Keratinocyte (primary cell): ENCODE data around the gene WDR82. TPM values are rescaled to one million over a fixed set of nuclear protein-coding genes. Genes with fewer than 3 reads are reported as not detected.

Source experiments
- DNase-seq: peaks from one replicate; pipeline ENCODE4 v3.0.0-alpha.2; 2011; ENCODE audit warnings: low read depth, missing footprints, low spot score
- FAIRE-seq: peaks from 2 replicates; lab custom pipeline; 2011; peaks lifted over from hg19 to GRCh38; lab: Jason Lieb, UNC
- H2AFZ ChIP-seq: 2 replicates; pipeline ENCODE4 v1.6.0; 2012; ENCODE audit warnings: low read length, control low read depth, inconsistent platforms; ENCODE audit not compliant: control insufficient read depth
- H3K27ac ChIP-seq: 2 replicates; pipeline ENCODE4 v1.5.1; 2011; ENCODE audit warnings: low read length; ENCODE audit not compliant: control insufficient read depth, insufficient read depth
- H3K27me3 ChIP-seq: 3 replicates; pipeline ENCODE4 v1.6.0; 2011; ENCODE audit warnings: low read length; ENCODE audit not compliant: control insufficient read depth, insufficient read depth; ENCODE audit errors: extremely low read depth
- H3K36me3 ChIP-seq, 2 experiments: 2 replicates in 1 of 2; 3 replicates in 1 of 2; pipeline ENCODE4 v1.5.1; 2011; ENCODE audit warnings: low read length in 2 of 2, mild to moderate bottlenecking in 1 of 2; ENCODE audit not compliant: control insufficient read depth in 2 of 2, insufficient read depth in 2 of 2; ENCODE audit errors: extremely low read depth in 1 of 2
- H3K4me1 ChIP-seq: 3 replicates; pipeline ENCODE4 v1.5.1; 2011; ENCODE audit warnings: low read length; ENCODE audit not compliant: control insufficient read depth, insufficient read depth; ENCODE audit errors: extremely low read depth
- H3K4me2 ChIP-seq: 3 replicates; pipeline ENCODE4 v1.6.0; 2011; ENCODE audit warnings: low read depth, low read length; ENCODE audit not compliant: control insufficient read depth, insufficient read depth; ENCODE audit errors: extremely low read depth
- H3K4me3 ChIP-seq, 3 experiments: fragments of 200-600 bp in 1 of 3; sonication (generic) in 1 of 3; 2 replicates in 2 of 3; 3 replicates in 1 of 3; pipeline ENCODE4 v1.5.1; 2011 to 2016; ENCODE audit warnings: low read length in 3 of 3, mild to moderate bottlenecking in 3 of 3, control low read depth in 2 of 3, inconsistent platforms in 1 of 3, low read depth in 1 of 3, mixed read lengths in 1 of 3, mixed run types in 1 of 3, moderate library complexity in 1 of 3; ENCODE audit not compliant: control insufficient read depth in 2 of 3, insufficient read depth in 2 of 3; ENCODE audit errors: extremely low read depth in 1 of 3
- H3K79me2 ChIP-seq: 2 replicates; pipeline ENCODE4 v1.6.0; 2012; ENCODE audit warnings: low read length; ENCODE audit not compliant: control insufficient read depth, insufficient read depth
- H3K9ac ChIP-seq: 3 replicates; pipeline ENCODE4 v1.6.0; 2011; ENCODE audit warnings: low read length; ENCODE audit not compliant: control insufficient read depth, insufficient read depth; ENCODE audit errors: extremely low read depth
- H3K9me1 ChIP-seq: 3 replicates; pipeline ENCODE4 v1.6.0; 2011; ENCODE audit warnings: low read length; ENCODE audit not compliant: control insufficient read depth, insufficient read depth; ENCODE audit errors: extremely low read depth
- H3K9me3 ChIP-seq: 2 replicates; pipeline ENCODE4 v1.5.1; 2012; ENCODE audit warnings: low read depth, low read length; ENCODE audit not compliant: control insufficient read depth
- H4K20me1 ChIP-seq: 3 replicates; pipeline ENCODE4 v1.6.0; 2011; ENCODE audit warnings: low read length; ENCODE audit not compliant: control insufficient read depth, insufficient read depth; ENCODE audit errors: extremely low read depth
- EZH2 ChIP-seq: IDR thresholded peaks from one replicate; pipeline ENCODE4 v1.6.1; 2012; ENCODE audit warnings: inconsistent platforms, mild to moderate bottlenecking, low read length, moderate library complexity
- dilution Hi-C: fragments of 300-500 bp; cut with MboI; formaldehyde crosslinking; loops from one replicate; pipeline ENCODE4 v1.7.0; 2020; ENCODE audit warnings: low sequenced_read_pairs; ENCODE audit not compliant: extremely low pct_ligation_motif_present
- polyA plus RNA-seq, 5 experiments: library from polyadenylated mRNA; depleted of rRNA in 3 of 5; stranded (reverse) in 3 of 5; stranded (forward) in 1 of 5; unstranded in 1 of 5; fragments of >200 nt; gene quantifications; 1 replicate in 1 of 5; 2 replicates in 3 of 5; 3 replicates in 1 of 5; pipeline versions ENCODE4 v1.2.1 to v1.2.3, GENCODE V29; 2011 to 2012; ENCODE audit warnings: missing spikeins in 2 of 5, low read depth in 1 of 5, low replicate concordance in 1 of 5
- TF ChIP-seq, protein P1 (sequence below), 3 experiments: IDR thresholded peaks in 1 of 3; conservative IDR thresholded peaks in 1 of 3; optimal IDR thresholded peaks in 1 of 3; 2 replicates in 2 of 3; 3 replicates in 1 of 3; pipeline versions ENCODE3 to v1.5.1; 2011; ENCODE audit warnings: low read length in 3 of 3, mild to moderate bottlenecking in 3 of 3, moderate library complexity in 2 of 3, control low read depth in 1 of 3, inconsistent platforms in 1 of 3; ENCODE audit not compliant: insufficient read depth in 2 of 3; ENCODE audit errors: extremely low read depth in 1 of 3

WDR82 gene
- polyA plus RNA-seq, 1 donor (not counting 4 experiments of a cell fraction or from before 2014, with no cell fraction given) = 75.1 TPM

GRCh38 chr3:52281981-52282801 is 3.7 kb upstream of the WDR82 start:
- TF ChIP-seq, protein P1, sequence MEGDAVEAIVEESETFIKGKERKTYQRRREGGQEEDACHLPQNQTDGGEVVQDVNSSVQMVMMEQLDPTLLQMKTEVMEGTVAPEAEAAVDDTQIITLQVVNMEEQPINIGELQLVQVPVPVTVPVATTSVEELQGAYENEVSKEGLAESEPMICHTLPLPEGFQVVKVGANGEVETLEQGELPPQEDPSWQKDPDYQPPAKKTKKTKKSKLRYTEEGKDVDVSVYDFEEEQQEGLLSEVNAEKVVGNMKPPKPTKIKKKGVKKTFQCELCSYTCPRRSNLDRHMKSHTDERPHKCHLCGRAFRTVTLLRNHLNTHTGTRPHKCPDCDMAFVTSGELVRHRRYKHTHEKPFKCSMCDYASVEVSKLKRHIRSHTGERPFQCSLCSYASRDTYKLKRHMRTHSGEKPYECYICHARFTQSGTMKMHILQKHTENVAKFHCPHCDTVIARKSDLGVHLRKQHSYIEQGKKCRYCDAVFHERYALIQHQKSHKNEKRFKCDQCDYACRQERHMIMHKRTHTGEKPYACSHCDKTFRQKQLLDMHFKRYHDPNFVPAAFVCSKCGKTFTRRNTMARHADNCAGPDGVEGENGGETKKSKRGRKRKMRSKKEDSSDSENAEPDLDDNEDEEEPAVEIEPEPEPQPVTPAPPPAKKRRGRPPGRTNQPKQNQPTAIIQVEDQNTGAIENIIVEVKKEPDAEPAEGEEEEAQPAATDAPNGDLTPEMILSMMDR (optimal IDR thresholded peaks at IDR 0.05 in 1 of 3, IDR thresholded peaks at IDR 0.05 in 1 of 3, conservative IDR thresholded peaks at IDR 0.05 in 1 of 3; ENCODE audit: extremely low read depth in 1 of 3, insufficient read depth in 2 of 3, low read length in 3 of 3) = no peak
- TF ChIP-seq EZH2 = no peak
- Histone ChIP-seq H3K36me3 (no peaks in the 10 kb centered on the region), H2AFZ (no peak overlapping the region), H3K9me1 (no peaks in the 10 kb centered on the region), H3K79me2 (peaks cover 15% of the 10 kb centered on the region), H3K9me3 (no peaks in the 10 kb centered on the region), H3K9ac (no peak overlapping the region), H3K4me3 (no peak overlapping the region), H3K27me3 (no peaks in the 10 kb centered on the region), H4K20me1 (no peaks in the 10 kb centered on the region), H3K27ac (no peak overlapping the region), H3K4me2 (no peak overlapping the region), H3K4me1 (peaks cover 15% of the 10 kb centered on the region)
- dilution Hi-C loops = no loop called here
- DNase-seq = no peak
- FAIRE-seq = no peak

DNA sequence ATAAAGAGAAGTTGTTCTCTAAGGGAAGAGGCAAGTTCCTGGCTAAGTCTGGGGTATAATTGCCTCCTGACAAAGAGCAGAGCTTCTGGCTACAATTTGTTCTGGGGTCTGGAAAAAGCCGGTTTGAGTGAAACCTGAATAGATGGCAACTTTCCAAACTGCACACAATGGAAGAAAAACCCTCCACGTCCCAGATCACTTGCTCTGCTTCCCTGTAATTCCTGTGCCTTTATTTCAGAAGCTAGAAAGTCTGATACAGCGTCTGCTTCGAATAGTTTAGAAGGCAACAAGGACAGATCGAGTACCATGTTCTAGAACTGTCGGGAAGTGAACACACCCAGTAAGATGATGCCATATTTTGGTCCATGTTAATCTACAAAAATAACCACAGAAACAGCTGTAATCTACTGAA is 1.6 kb upstream of the WDR82 start:
- no peak overlapping the region for H2AFZ ChIP-seq
- no peaks in the 10 kb centered on the region for H3K9me1 ChIP-seq
- TF ChIP-seq EZH2 = no peak
- TF ChIP-seq, protein P1 (optimal IDR thresholded peaks at IDR 0.05 in 1 of 3, IDR thresholded peaks at IDR 0.05 in 1 of 3, conservative IDR thresholded peaks at IDR 0.05 in 1 of 3; ENCODE audit: extremely low read depth in 1 of 3, insufficient read depth in 2 of 3, low read length in 3 of 3) = no peak
- H3K4me1 ChIP-seq = peaks cover 19% of the 10 kb centered on the region
- no peaks in the 10 kb centered on the region for H3K36me3 ChIP-seq
- no peaks in the 10 kb centered on the region for H3K27me3 ChIP-seq
- no peak overlapping the region for H3K4me3 ChIP-seq
- peak; percentile 39 for FAIRE-seq
- dilution Hi-C loops = no loop called here
- peaks cover 2% of the 10 kb centered on the region for H4K20me1 ChIP-seq
- H3K4me2 ChIP-seq = peak overlapping the region; percentile 61
- H3K9me3 ChIP-seq = no peaks in the 10 kb centered on the region
- peak overlapping the region; percentile 5 for H3K9ac ChIP-seq
- H3K79me2 ChIP-seq = peaks cover 32% of the 10 kb centered on the region
- no peak for DNase-seq
- H3K27ac ChIP-seq = no peak overlapping the region
